ENCODE measurements around the gene DUS1L. TPM values are rescaled to one million over a fixed set of nuclear protein-coding genes. Genes with fewer than 3 reads are reported as not detected.
A peak's percentile ranks its signal among the peaks of the same experiment; 100 is the strongest.

Gene DUS1L
- total and polyA plus RNA-seq, 2 donors (not counting 1 experiment from before 2014, with no cell fraction given), result 109 to 241 TPM

DNA sequence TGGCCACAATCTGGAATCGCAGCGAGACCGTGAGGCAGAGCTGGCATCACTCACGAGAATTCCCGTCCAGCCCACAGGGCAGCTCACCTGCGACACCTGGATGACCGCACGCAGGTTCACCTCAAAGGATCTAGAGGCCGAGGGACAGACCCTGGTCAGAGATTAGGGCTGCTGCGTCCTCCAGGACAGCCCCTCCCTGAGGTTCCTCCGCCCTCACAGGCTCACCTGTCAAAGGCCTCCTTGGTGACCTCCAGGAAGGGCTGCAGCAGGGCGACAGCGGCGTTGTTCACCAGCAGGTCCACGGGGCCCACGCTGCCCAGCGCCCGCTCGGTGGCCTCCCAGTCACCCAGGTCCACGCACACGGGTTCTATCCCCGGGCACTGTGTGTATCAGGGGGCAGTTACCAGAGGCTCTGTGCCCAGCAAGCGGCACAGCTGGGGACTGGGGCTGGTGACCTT is 28.9 kb downstream of the DUS1L start:
- Histone ChIP-seq H2AFZ (ENCODE audit: insufficient read depth, low read depth, low read length, poor library complexity, severe bottlenecking) (peak overlapping the region; percentile 73), H3K9me3 (ENCODE audit: control extremely low read depth in 1 of 3, control insufficient read depth in 2 of 3, insufficient read depth in 1 of 3, low read length in 2 of 3) (peaks cover 0 to 2% (median 0%) of the 10 kb centered on the region in 3 donors), H3K4me2 (replicated peaks; ENCODE audit: low read depth, low read length, poor library complexity, severe bottlenecking) (peak overlapping the region; percentile 100), H3K4me1 (ENCODE audit: control insufficient read depth in 2 of 2, insufficient read depth in 2 of 2, low read length in 2 of 2) (peaks cover 22 to 25% of the 10 kb centered on the region in 2 donors), H3K79me2 (ENCODE audit: control insufficient read depth, insufficient read depth, low read length) (peaks cover 14% of the 10 kb centered on the region), H3K4me3 (ENCODE audit: control extremely low read depth in 1 of 5, extremely low read depth in 1 of 5, insufficient read depth in 1 of 5, low read depth in 2 of 5, low read length in 4 of 5) (peak overlapping the region; percentile 34 to 76 (median 72)), H4K20me1 (ENCODE audit: control insufficient read depth, insufficient read depth, low read length, poor library complexity, severe bottlenecking) (peaks cover 25% of the 10 kb centered on the region), H3K27me3 (replicated peaks in 1 of 4; ENCODE audit: control extremely low read depth in 1 of 4, control insufficient read depth in 3 of 4, insufficient read depth in 4 of 4, low read length in 3 of 4) (peaks cover 0 to 9% (median 3%) of the 10 kb centered on the region in 4 experiments), H3K9ac (ENCODE audit: low read length) (peak overlapping the region; percentile 72), H3K27ac (ENCODE audit: low read length in 2 of 2) (peak overlapping the region; percentile 44 to 84), H3K36me3 (replicated peaks in 1 of 2; ENCODE audit: control extremely low read depth in 1 of 2, control insufficient read depth in 1 of 2, extremely low read depth in 1 of 2, insufficient read depth in 2 of 2, low read length in 1 of 2) (no peaks in the 10 kb centered on the region)
- no peak for ATAC-seq (ENCODE audit: low read depth)
- H3K9me3 Mint-ChIP-seq (ENCODE audit: insufficient read depth), result no peaks in the 10 kb centered on the region
- H3K4me1 Mint-ChIP-seq, result peaks cover 24% of the 10 kb centered on the region
- WGBS (ENCODE audit: insufficient coverage), result 54% methylated on average over 23 of the region's 23 CpGs
- no peak overlapping the region for H3K27ac Mint-ChIP-seq
- H3K4me3 Mint-ChIP-seq, result peak overlapping the region; percentile 90
- intact Hi-C loops (cut with micrococcal nuclease), result loop anchor here (1.0 to 10.0 kb wide), 6 partner anchors 13 to 518 kb away; partner anchors contain the start of genes ASPSCR1, FASN, GPS1 and LRRC45
- DNase-seq, result no peak
- ChIA-PET POLR2A (no interaction called here), CTCF (no interaction called here)
- TF ChIP-seq, protein P1, sequence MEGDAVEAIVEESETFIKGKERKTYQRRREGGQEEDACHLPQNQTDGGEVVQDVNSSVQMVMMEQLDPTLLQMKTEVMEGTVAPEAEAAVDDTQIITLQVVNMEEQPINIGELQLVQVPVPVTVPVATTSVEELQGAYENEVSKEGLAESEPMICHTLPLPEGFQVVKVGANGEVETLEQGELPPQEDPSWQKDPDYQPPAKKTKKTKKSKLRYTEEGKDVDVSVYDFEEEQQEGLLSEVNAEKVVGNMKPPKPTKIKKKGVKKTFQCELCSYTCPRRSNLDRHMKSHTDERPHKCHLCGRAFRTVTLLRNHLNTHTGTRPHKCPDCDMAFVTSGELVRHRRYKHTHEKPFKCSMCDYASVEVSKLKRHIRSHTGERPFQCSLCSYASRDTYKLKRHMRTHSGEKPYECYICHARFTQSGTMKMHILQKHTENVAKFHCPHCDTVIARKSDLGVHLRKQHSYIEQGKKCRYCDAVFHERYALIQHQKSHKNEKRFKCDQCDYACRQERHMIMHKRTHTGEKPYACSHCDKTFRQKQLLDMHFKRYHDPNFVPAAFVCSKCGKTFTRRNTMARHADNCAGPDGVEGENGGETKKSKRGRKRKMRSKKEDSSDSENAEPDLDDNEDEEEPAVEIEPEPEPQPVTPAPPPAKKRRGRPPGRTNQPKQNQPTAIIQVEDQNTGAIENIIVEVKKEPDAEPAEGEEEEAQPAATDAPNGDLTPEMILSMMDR (IDR thresholded peaks at IDR 0.05), result no peak
- no peak for TF ChIP-seq EZH2 (IDR thresholded peaks at IDR 0.05; ENCODE audit: borderline replicate concordance, insufficient read depth, low read depth, low read length, poor library complexity, severe bottlenecking)
- no peaks in the 10 kb centered on the region for H3K27me3 Mint-ChIP-seq

DNA sequence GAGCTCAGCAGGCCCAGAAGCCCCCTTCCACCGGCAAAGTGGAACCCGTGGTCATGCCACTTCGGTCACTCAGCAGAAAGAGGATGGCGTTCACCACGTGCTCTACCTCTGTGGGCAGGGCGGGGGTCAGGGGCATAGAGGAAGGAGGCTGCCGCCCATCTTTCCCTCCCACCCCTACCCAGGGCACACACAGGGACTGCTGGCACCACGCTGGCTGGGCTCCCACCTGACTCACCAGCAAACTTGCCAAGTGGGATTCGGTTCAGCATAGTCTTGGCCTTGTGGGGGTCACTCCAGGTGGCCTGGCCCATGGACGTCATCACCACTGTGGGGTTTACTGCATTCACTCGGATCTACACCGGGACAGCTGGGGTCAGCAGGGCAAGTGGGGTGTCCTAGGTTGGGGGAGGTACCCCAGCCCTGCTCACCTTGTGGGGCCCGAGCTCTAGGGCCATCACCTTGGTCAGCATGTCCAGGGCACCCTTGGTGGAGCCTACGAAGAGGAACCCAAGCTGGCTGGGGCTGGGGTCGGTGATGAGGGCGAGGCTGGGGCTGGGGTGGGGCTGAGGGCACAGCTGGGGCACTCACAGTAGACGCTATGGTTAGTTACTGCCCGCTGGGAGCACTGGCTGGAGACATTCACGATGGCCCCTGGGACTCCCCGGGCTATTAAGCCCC is 29.5 kb downstream of the DUS1L start:
- H3K4me1 ChIP-seq (ENCODE audit: control insufficient read depth in 2 of 2, insufficient read depth in 2 of 2, low read length in 2 of 2), result peaks cover 22 to 25% of the 10 kb centered on the region in 2 donors
- peaks cover 0 to 9% (median 3%) of the 10 kb centered on the region in 4 experiments for H3K27me3 ChIP-seq (replicated peaks in 1 of 4; ENCODE audit: control extremely low read depth in 1 of 4, control insufficient read depth in 3 of 4, insufficient read depth in 4 of 4, low read length in 3 of 4)
- ATAC-seq (ENCODE audit: low read depth), result no peak
- peak overlapping the region in 1 of 5 experiments; percentile 76 for H3K4me3 ChIP-seq (ENCODE audit: control extremely low read depth in 1 of 5, extremely low read depth in 1 of 5, insufficient read depth in 1 of 5, low read depth in 2 of 5, low read length in 4 of 5)
- no peaks in the 10 kb centered on the region for H3K36me3 ChIP-seq (replicated peaks in 1 of 2; ENCODE audit: control extremely low read depth in 1 of 2, control insufficient read depth in 1 of 2, extremely low read depth in 1 of 2, insufficient read depth in 2 of 2, low read length in 1 of 2)
- DNase-seq, result no peak
- H3K79me2 ChIP-seq (ENCODE audit: control insufficient read depth, insufficient read depth, low read length), result peaks cover 14% of the 10 kb centered on the region
- H4K20me1 ChIP-seq (ENCODE audit: control insufficient read depth, insufficient read depth, low read length, poor library complexity, severe bottlenecking), result peaks cover 26% of the 10 kb centered on the region
- ChIA-PET POLR2A (interaction anchor here (0.6 kb wide), 1 partner anchor 521 kb away, joined by 3 read pairs; no protein-coding TSS in a partner anchor), CTCF (interaction anchor here (0.8 to 1.7 kb wide), 2 partner anchors 15 to 76 kb away, joined by 3 to 13 read pairs; no protein-coding TSS in a partner anchor)
- no peaks in the 10 kb centered on the region for H3K9me3 Mint-ChIP-seq (ENCODE audit: insufficient read depth)
- peaks cover 24% of the 10 kb centered on the region for H3K4me1 Mint-ChIP-seq
- H3K4me3 Mint-ChIP-seq, result peak overlapping the region; percentile 90
- peak overlapping the region in 1 of 2 donors; percentile 84 for H3K27ac ChIP-seq (ENCODE audit: low read length in 2 of 2)
- H3K27ac Mint-ChIP-seq, result no peak overlapping the region
- H3K4me2 ChIP-seq (replicated peaks; ENCODE audit: low read depth, low read length, poor library complexity, severe bottlenecking), result peak overlapping the region; percentile 100
- TF ChIP-seq EZH2 (IDR thresholded peaks at IDR 0.05; ENCODE audit: borderline replicate concordance, insufficient read depth, low read depth, low read length, poor library complexity, severe bottlenecking), result no peak
- TF ChIP-seq, protein P1 (IDR thresholded peaks at IDR 0.05), result no peak
- 92% methylated on average over 16 of the region's 20 CpGs for WGBS (ENCODE audit: insufficient coverage)
- no peaks in the 10 kb centered on the region for H3K27me3 Mint-ChIP-seq
- intact Hi-C loops (cut with micrococcal nuclease), result loop anchor here (10.0 kb wide), 1 partner anchor 519 kb away; no protein-coding TSS in a partner anchor
- H3K9me3 ChIP-seq (ENCODE audit: control extremely low read depth in 1 of 3, control insufficient read depth in 2 of 3, insufficient read depth in 1 of 3, low read length in 2 of 3), result peaks cover 0 to 2% (median 0%) of the 10 kb centered on the region in 3 donors
- H2AFZ ChIP-seq (ENCODE audit: insufficient read depth, low read depth, low read length, poor library complexity, severe bottlenecking), result no peak overlapping the region
- H3K9ac ChIP-seq (ENCODE audit: low read length), result peak overlapping the region; percentile 72
